Mesenchymal stem cell (in vitro differentiated cells and primary cell): ENCODE data around the gene UBXN7.
"Not testable (repeated sequence)": the region's sequence is repeated elsewhere in the genome, so short reads cannot be mapped to it uniquely, and the experiment has no call there.

Source experiments
- DNase-seq: peaks from one replicate; pipeline ENCODE4 v3.0.0-alpha.2; 2013
- H2AFZ ChIP-seq: one replicate; pipeline ENCODE4 v1.6.1; 2013; ENCODE audit warnings: low read depth, mild to moderate bottlenecking, control low read depth, inconsistent platforms, low read length, moderate library complexity
- H2AK5ac ChIP-seq: 2 replicates; pipeline ENCODE4 v1.6.1; 2013; ENCODE audit warnings: low read length, moderate library complexity, mild to moderate bottlenecking, inconsistent platforms; ENCODE audit not compliant: severe bottlenecking
- H2BK120ac ChIP-seq: one replicate; pipeline ENCODE4 v1.6.1; 2013; ENCODE audit warnings: low read depth, mild to moderate bottlenecking, inconsistent platforms, low read length, moderate library complexity
- H2BK12ac ChIP-seq, 2 experiments: one replicate each; pipeline ENCODE4 v1.6.1; 2013; ENCODE audit warnings: inconsistent platforms in 2 of 2, low read length in 2 of 2, mild to moderate bottlenecking in 2 of 2, moderate library complexity in 2 of 2, control low read depth in 1 of 2
- H2BK15ac ChIP-seq: one replicate; pipeline ENCODE4 v1.6.1; 2013; ENCODE audit warnings: mild to moderate bottlenecking, low read depth, inconsistent platforms; ENCODE audit not compliant: poor library complexity, severe bottlenecking
- H2BK5ac ChIP-seq: 2 replicates; pipeline ENCODE4 v1.6.1; 2013; ENCODE audit warnings: low read depth, mild to moderate bottlenecking, low read length, control low read depth, inconsistent platforms; ENCODE audit not compliant: poor library complexity, severe bottlenecking
- H3K14ac ChIP-seq, 2 experiments: one replicate each; pipeline ENCODE4 v1.6.1; 2013; ENCODE audit warnings: inconsistent platforms in 2 of 2, low read length in 2 of 2, control low read depth in 1 of 2, mild to moderate bottlenecking in 1 of 2, moderate library complexity in 1 of 2
- H3K18ac ChIP-seq, 2 experiments: one replicate each; pipeline ENCODE4 v1.6.1; 2013; ENCODE audit warnings: inconsistent platforms in 2 of 2, low read length in 2 of 2, control low read depth in 1 of 2, low read depth in 1 of 2, mild to moderate bottlenecking in 1 of 2
- H3K23ac ChIP-seq, 2 experiments: one replicate each; pipeline ENCODE4 v1.6.1; 2013; ENCODE audit warnings: inconsistent platforms in 2 of 2, low read length in 2 of 2, mild to moderate bottlenecking in 2 of 2, moderate library complexity in 2 of 2, control low read depth in 1 of 2
- H3K27ac ChIP-seq: 2 replicates; pipeline ENCODE4 v1.5.1; 2013; ENCODE audit warnings: mild to moderate bottlenecking, moderate library complexity, low read length, control low read depth, inconsistent platforms; ENCODE audit not compliant: poor library complexity, severe bottlenecking
- H3K27me3 ChIP-seq, 2 experiments: 2 replicates each; pipeline versions ENCODE4 v1.6.1 to v1.7.0; 2013; ENCODE audit warnings: low read length in 2 of 2, mild to moderate bottlenecking in 2 of 2, moderate library complexity in 2 of 2, control low read depth in 1 of 2, inconsistent platforms in 1 of 2; ENCODE audit not compliant: control insufficient read depth in 1 of 2, insufficient read depth in 1 of 2
- H3K36me3 ChIP-seq, 2 experiments: 2 replicates each; pipeline versions ENCODE4 v1.6.1 to v1.7.0; 2013; ENCODE audit warnings: low read length in 2 of 2, control low read depth in 1 of 2, inconsistent platforms in 1 of 2, low read depth in 1 of 2, mild to moderate bottlenecking in 1 of 2; ENCODE audit not compliant: insufficient read depth in 2 of 2, control insufficient read depth in 1 of 2
- H3K4ac ChIP-seq, 2 experiments: one replicate each; pipeline ENCODE4 v1.6.1; 2013; ENCODE audit warnings: inconsistent platforms in 2 of 2, low read length in 2 of 2, mild to moderate bottlenecking in 2 of 2, moderate library complexity in 2 of 2, control low read depth in 1 of 2, low read depth in 1 of 2
- H3K4me1 ChIP-seq: 2 replicates; pipeline ENCODE4 v1.6.1; 2013; ENCODE audit warnings: low read depth, low read length, control low read depth; ENCODE audit not compliant: control insufficient read depth, insufficient read depth
- H3K4me2 ChIP-seq: 2 replicates; pipeline ENCODE4 v1.6.1; 2013; ENCODE audit warnings: low read length, mild to moderate bottlenecking, inconsistent platforms; ENCODE audit not compliant: poor library complexity, severe bottlenecking
- H3K4me3 ChIP-seq, 2 experiments: 2 replicates each; pipeline versions ENCODE4 v1.5.1 to v1.7.0; 2013; ENCODE audit warnings: low read length in 2 of 2, mild to moderate bottlenecking in 2 of 2, control low read depth in 1 of 2, low read depth in 1 of 2; ENCODE audit not compliant: insufficient read depth in 1 of 2
- H3K79me1 ChIP-seq: replicated peaks from 2 replicates; pipeline ENCODE4 v1.6.1; 2013; ENCODE audit warnings: mild to moderate bottlenecking, control low read depth, low read length, inconsistent platforms; ENCODE audit not compliant: poor library complexity, severe bottlenecking
- H3K9ac ChIP-seq: 2 replicates; pipeline ENCODE4 v1.7.0; 2013; ENCODE audit warnings: mild to moderate bottlenecking, low read length, moderate library complexity
- H3K9me3 ChIP-seq: 2 replicates; pipeline ENCODE4 v1.7.0; 2013; ENCODE audit warnings: mild to moderate bottlenecking, low read length; ENCODE audit not compliant: control insufficient read depth
- H4K8ac ChIP-seq: one replicate; pipeline ENCODE4 v1.6.1; 2013; ENCODE audit warnings: inconsistent platforms, mild to moderate bottlenecking, low read length, moderate library complexity
- H4K91ac ChIP-seq: one replicate; pipeline ENCODE4 v1.6.1; 2013; ENCODE audit warnings: mild to moderate bottlenecking, low read length, inconsistent platforms
- WGBS: methylation state at CpG from one replicate; pipeline ENCODE4 v1.1.7; 2013; ENCODE audit warnings: mixed read lengths; 5-methylcytosine and 5-hydroxymethylcytosine counted together

UBXN7 gene

GRCh38 chr3:196320137-196320536 is 112.1 kb downstream of the UBXN7 start:
- peaks cover 6% of the 10 kb centered on the region for H3K4me1 ChIP-seq
- no peaks in the 10 kb centered on the region for H3K9me3 ChIP-seq
- H3K27ac ChIP-seq: peak overlapping the region; percentile 24
- H2BK5ac ChIP-seq: no peak overlapping the region
- H3K14ac ChIP-seq: peak overlapping the region in 1 of 2 experiments; percentile 1
- H2BK15ac ChIP-seq: no peak overlapping the region
- peak overlapping the region; percentile 27 for H2BK120ac ChIP-seq
- H3K23ac ChIP-seq: no peak overlapping the region
- no peak overlapping the region for H2AFZ ChIP-seq
- peaks cover 0 to 3% of the 10 kb centered on the region in 2 experiments for H3K36me3 ChIP-seq
- peak overlapping the region in 1 of 2 experiments; percentile 76 for H2BK12ac ChIP-seq
- 87% methylated on average over 3 of the region's 3 CpGs for WGBS
- H2AK5ac ChIP-seq: peak overlapping the region; percentile 8
- H4K8ac ChIP-seq: peak overlapping the region; percentile 33
- H3K4me2 ChIP-seq: no peak overlapping the region
- H4K91ac ChIP-seq: peak overlapping the region; percentile 47
- H3K4ac ChIP-seq: peak overlapping the region; percentile 5 to 92
- no peak overlapping the region for H3K4me3 ChIP-seq
- peak overlapping the region; percentile 26 to 61 for H3K18ac ChIP-seq
- no peak overlapping the region for H3K9ac ChIP-seq
- peaks cover 4% of the 10 kb centered on the region for H3K79me1 ChIP-seq
- no peak for DNase-seq
- H3K27me3 ChIP-seq: no peaks in the 10 kb centered on the region

GRCh38 chr3:196317687-196318467 is 114.3 kb downstream of the UBXN7 start, which contains the start of gene DYNLT2B:
Gene DYNLT2B (minus strand): TSS chr3:196318240. CDS start chr3:196318152, 88 bp downstream.
- peak within 1 kb of the TSS; percentile 98 for H4K91ac ChIP-seq
- H4K8ac ChIP-seq: peak within 1 kb of the TSS; percentile 97
- peak within 1 kb of the TSS in 1 of 2 experiments; percentile 70 for H2BK12ac ChIP-seq
- H3K4ac ChIP-seq: peak within 1 kb of the TSS; percentile 47 to 61
- peaks cover 0 to 5% of the 10 kb centered on the region in 2 experiments for H3K36me3 ChIP-seq
- H3K79me1 ChIP-seq: peaks cover 6% of the 10 kb centered on the region
- H3K18ac ChIP-seq: peak within 1 kb of the TSS; percentile 60 to 87
- H3K4me1 ChIP-seq: peaks cover 8% of the 10 kb centered on the region
- peak within 1 kb of the TSS; percentile 35 for H2BK5ac ChIP-seq
- no peaks in the 10 kb centered on the region for H3K9me3 ChIP-seq
- H3K14ac ChIP-seq: peak within 1 kb of the TSS in 1 of 2 experiments; percentile 93
- WGBS: under 1% methylated on average over 66 of the region's 92 CpGs
- peak within 1 kb of the TSS; percentile 61 for H2BK120ac ChIP-seq
- no peaks in the 10 kb centered on the region for H3K27me3 ChIP-seq
- peak within 1 kb of the TSS; percentile 85 to 94 for H3K4me3 ChIP-seq
- H3K27ac ChIP-seq: peak within 1 kb of the TSS; percentile 80
- no peak within 1 kb of the TSS for H3K23ac ChIP-seq
- peak within 1 kb of the TSS; percentile 93 for H2AFZ ChIP-seq
- H2BK15ac ChIP-seq: peak within 1 kb of the TSS; percentile 89
- DNase-seq: peak; percentile 93
- H3K9ac ChIP-seq: peak within 1 kb of the TSS; percentile 97
- peak within 1 kb of the TSS; percentile 51 for H3K4me2 ChIP-seq
- no peak within 1 kb of the TSS for H2AK5ac ChIP-seq

GRCh38 chr3:196316799-196317686 is 115.2 kb downstream of the UBXN7 start:
- not testable (repeated sequence) for H3K9me3 ChIP-seq, H2BK12ac ChIP-seq, H3K36me3 ChIP-seq, H3K4me1 ChIP-seq, H3K23ac ChIP-seq, H2BK5ac ChIP-seq, H3K79me1 ChIP-seq, H3K27me3 ChIP-seq, H2BK120ac ChIP-seq, H2AK5ac ChIP-seq
- H3K9ac ChIP-seq: peak overlapping the region; percentile 97
- peak overlapping the region; percentile 1 for H2AFZ ChIP-seq
- WGBS: 11% methylated on average over 13 of the region's 17 CpGs
- H4K91ac ChIP-seq: peak overlapping the region; percentile 98
- H4K8ac ChIP-seq: peak overlapping the region; percentile 78
- H3K4me2 ChIP-seq: peak overlapping the region; percentile 51
- peak overlapping the region; percentile 89 for H2BK15ac ChIP-seq
- H3K14ac ChIP-seq: peak overlapping the region in 1 of 2 experiments; percentile 29
- peak overlapping the region; percentile 8 for H3K27ac ChIP-seq
- peak overlapping the region; percentile 10 to 61 for H3K4ac ChIP-seq
- peak overlapping the region; percentile 60 to 82 for H3K18ac ChIP-seq
- DNase-seq: peak; percentile 44
- H3K4me3 ChIP-seq: peak overlapping the region; percentile 85 to 94
